ENCODE data around the gene DPH5.

DPH5 gene

GRCh38 chr1:101029184-101029583, 3.6 kb upstream of the DPH5 start:
- no peak for DNase-seq

- DNase-seq, result no peak
Measured at GRCh38 chr1:101028466-101028865, 2.9 kb upstream of the DPH5 start.

GRCh38 chr1:101027194-101027772, 1.7 kb upstream of the DPH5 start:
- DNase-seq, result no peak

- no peak for DNase-seq
Measured at GRCh38 chr1:101026430-101026788, 825 bp upstream of the DPH5 start.

- peak; percentile 17 for DNase-seq
Measured at GRCh38 chr1:101025283-101025656, 314 bp downstream of the DPH5 start.

- DNase-seq, result no peak
Measured at GRCh38 chr1:101022294-101022693, 3.3 kb downstream of the DPH5 start.

GRCh38 chr1:101017448-101017847, 8.1 kb downstream of the DPH5 start:
- no peak for DNase-seq

- no peak for DNase-seq
Measured at GRCh38 chr1:101013776-101014175, 11.8 kb downstream of the DPH5 start.

- DNase-seq, result no peak
Measured at GRCh38 chr1:101008229-101008834, 17.3 kb downstream of the DPH5 start.

GRCh38 chr1:101006553-101006952, 19.0 kb downstream of the DPH5 start:
- DNase-seq, result no peak

- DNase-seq, result peak; percentile 12
Measured at GRCh38 chr1:101005871-101006270, 19.7 kb downstream of the DPH5 start.

- no peak for DNase-seq
Measured at GRCh38 chr1:101005183-101005582, 20.4 kb downstream of the DPH5 start.

GRCh38 chr1:101004670-101005069, 20.9 kb downstream of the DPH5 start:
- no peak for DNase-seq

- DNase-seq, result no peak
Measured at GRCh38 chr1:101004061-101004460, 21.5 kb downstream of the DPH5 start.

GRCh38 chr1:101003012-101003650, 22.5 kb downstream of the DPH5 start:
- no peak for DNase-seq

- DNase-seq, result no peak
Measured at GRCh38 chr1:101002551-101002950, 23.0 kb downstream of the DPH5 start.

- DNase-seq, result no peak
Measured at GRCh38 chr1:101000131-101000873, 25.3 kb downstream of the DPH5 start.

GRCh38 chr1:100998426-100998825, 27.2 kb downstream of the DPH5 start:
- no peak for DNase-seq

- DNase-seq, result no peak
Measured at GRCh38 chr1:100995198-100995988, 30.2 kb downstream of the DPH5 start.

GRCh38 chr1:100989306-100990077, 36.1 kb downstream of the DPH5 start:
- DNase-seq, result no peak

GRCh38 chr1:100988121-100988520, 37.5 kb downstream of the DPH5 start:
- DNase-seq, result no peak

GRCh38 chr1:100982793-100983192, 42.8 kb downstream of the DPH5 start:
- no peak for DNase-seq

All from activated naive CD4-positive, alpha-beta T cell treated with Interleukin-2 at 50 U/mL for 16 hours (primary cell).